ENCODE results near the gene CXCL5.
"Not testable (repeated sequence)": the region's sequence is repeated elsewhere in the genome, so short reads cannot be mapped to it uniquely, and the experiment has no call there.

Gene CXCL5

GRCh38 chr4:73989928-73990327, 8.5 kb downstream of the CXCL5 start:
- TF ChIP-seq CTCF (conservative IDR thresholded peaks at IDR 0.05; ENCODE audit: low read depth, low read length), result no peak
- no peak overlapping the region for H3K4me3 ChIP-seq (ENCODE audit: low read depth, low read length)

GRCh38 chr4:73989031-73989430, 9.4 kb downstream of the CXCL5 start:
- TF ChIP-seq CTCF (conservative IDR thresholded peaks at IDR 0.05; ENCODE audit: low read depth, low read length), result no peak

More at GRCh38 chr4:73989928-73990327, 8.5 kb downstream of the CXCL5 start:
- DNase-seq (ENCODE audit: low read depth), result no peak

GRCh38 chr4:73988061-73988460, 10.4 kb downstream of the CXCL5 start, which contains the start of gene PPBP:
Gene PPBP (minus strand): TSS chr4:73988190. CDS start chr4:73988103, 87 bp downstream.
- no peak for DNase-seq (ENCODE audit: low read depth)
- no peak within 1 kb of the TSS for H3K4me3 ChIP-seq (ENCODE audit: low read depth, low read length)
- no peak for TF ChIP-seq CTCF (conservative IDR thresholded peaks at IDR 0.05; ENCODE audit: low read depth, low read length)

More at GRCh38 chr4:73989031-73989430, 9.4 kb downstream of the CXCL5 start:
- DNase-seq (ENCODE audit: low read depth), result no peak
- H3K4me3 ChIP-seq (ENCODE audit: low read depth, low read length), result no peak overlapping the region

GRCh38 chr4:73985528-73985852, 13.0 kb downstream of the CXCL5 start:
- H3K4me3 ChIP-seq (ENCODE audit: low read depth, low read length), result no peak overlapping the region
- TF ChIP-seq CTCF (conservative IDR thresholded peaks at IDR 0.05; ENCODE audit: low read depth, low read length), result no peak
- DNase-seq (ENCODE audit: low read depth), result no peak

- no peak for TF ChIP-seq CTCF (conservative IDR thresholded peaks at IDR 0.05; ENCODE audit: low read depth, low read length)
- no peak for DNase-seq (ENCODE audit: low read depth)
- no peak overlapping the region for H3K4me3 ChIP-seq (ENCODE audit: low read depth, low read length)
Measured at GRCh38 chr4:73984736-73985527, 13.5 kb downstream of the CXCL5 start.

- H3K4me3 ChIP-seq (ENCODE audit: low read depth, low read length); DNase-seq (ENCODE audit: low read depth): not testable (repeated sequence)
Measured at GRCh38 chr4:73981175-73981574, 17.3 kb downstream of the CXCL5 start.

- no peak overlapping the region for H3K4me3 ChIP-seq (ENCODE audit: low read depth, low read length)
- no peak for TF ChIP-seq CTCF (conservative IDR thresholded peaks at IDR 0.05; ENCODE audit: low read depth, low read length)
- DNase-seq (ENCODE audit: low read depth), result no peak
Measured at GRCh38 chr4:73979407-73979957, 19.0 kb downstream of the CXCL5 start.

Measured in choroid plexus epithelial cell (primary cell).